Myocyte (in vitro differentiated cells): ENCODE results near the gene PIEZO2. TPM values are rescaled to one million over a fixed set of nuclear protein-coding genes. Genes with fewer than 3 reads are reported as not detected.

Source experiments
- DNase-seq: peaks from one replicate; pipeline ENCODE4 v3.0.0-alpha.2; 2012; ENCODE audit warnings: low read depth
- total RNA-seq: library from RNA; depleted of rRNA; stranded (reverse); fragments of >200 nt; gene quantifications from 2 replicates; pipeline ENCODE4 v1.2.3, GENCODE V29; 2014

Gene PIEZO2
- total RNA-seq, 1 donor from 2014 or later = 7.5 TPM

DNA sequence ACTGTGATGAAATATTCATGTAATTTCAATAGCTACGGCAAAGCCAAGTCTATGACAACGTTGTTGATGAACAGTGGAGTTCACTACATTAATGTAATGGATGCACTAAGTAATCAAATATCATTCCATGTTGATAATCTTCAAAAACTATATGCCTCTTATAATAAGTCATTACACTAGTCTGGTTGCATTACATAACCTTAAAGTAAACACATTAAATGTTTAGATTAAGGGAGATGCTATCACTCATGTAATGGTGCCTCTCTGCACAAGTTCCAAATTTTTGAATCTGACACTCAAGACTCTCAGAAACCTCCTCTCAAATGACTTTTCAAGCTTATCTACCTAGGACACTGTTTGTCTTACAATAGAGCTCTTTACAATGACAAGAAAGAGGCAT is 35.4 kb downstream of the PIEZO2 start:
- DNase-seq = no peak

DNA sequence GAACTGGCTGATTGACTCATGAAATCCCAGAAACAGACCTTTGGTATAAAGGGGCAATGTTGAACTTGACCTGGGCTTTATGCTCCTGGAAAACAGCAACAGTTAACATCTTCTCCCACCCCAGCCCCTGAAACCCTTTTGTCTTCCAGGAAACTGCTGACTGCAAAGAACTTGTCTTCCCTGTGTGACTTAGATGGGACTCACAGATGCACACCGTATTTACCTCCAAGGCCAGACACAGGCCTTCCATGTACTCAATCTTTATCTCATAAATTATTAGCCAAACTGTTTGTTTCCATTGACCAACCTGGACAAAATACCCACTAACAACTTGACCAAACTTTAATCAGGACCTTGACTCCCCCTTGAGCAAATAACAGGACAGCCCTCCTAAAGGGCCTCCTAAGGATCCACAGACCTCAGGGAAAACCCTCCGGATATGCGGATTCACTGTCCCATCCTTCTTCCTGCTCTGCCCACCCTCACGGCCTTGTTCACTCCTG is 36.3 kb downstream of the PIEZO2 start:
- DNase-seq = no peak

DNA sequence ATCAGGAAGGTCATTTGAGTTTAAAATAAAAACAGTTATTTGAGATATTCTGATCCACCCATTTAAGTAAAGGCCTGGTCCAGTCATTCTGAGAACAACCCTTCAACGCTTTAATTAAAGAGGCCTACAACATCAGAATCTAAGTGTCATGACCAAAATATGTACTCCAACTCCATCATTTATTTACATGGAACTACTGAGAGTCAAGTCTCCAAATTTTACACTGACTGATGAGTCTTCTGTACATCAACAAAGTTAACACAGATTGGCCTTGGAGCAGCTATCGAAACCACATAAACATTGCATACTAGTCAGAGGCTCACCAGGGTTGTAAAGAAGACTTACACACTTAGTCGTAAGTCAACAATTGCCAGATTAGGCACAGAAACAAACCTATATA is 37.1 kb downstream of the PIEZO2 start:
- no peak for DNase-seq

DNA sequence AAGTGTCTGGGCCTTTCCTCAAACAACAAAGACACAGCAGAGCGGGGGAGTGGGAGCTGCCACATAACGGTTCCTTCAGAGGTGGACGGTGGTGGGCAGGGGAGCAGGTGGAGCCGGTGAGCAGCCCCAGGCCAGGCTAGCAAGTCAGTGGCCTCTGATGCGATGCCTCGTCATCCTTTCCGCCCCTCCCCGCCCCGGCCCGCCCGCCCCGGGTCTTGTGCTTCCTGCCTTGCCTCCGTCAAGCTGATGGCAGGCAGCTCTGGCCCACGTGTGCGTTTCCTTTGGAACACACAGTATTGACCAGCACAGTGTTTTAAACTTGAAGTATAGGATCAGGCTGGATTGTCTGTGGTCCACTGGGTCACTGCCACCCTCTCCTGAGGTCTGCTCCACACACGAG is 38.9 kb downstream of the PIEZO2 start:
- no peak for DNase-seq

DNA sequence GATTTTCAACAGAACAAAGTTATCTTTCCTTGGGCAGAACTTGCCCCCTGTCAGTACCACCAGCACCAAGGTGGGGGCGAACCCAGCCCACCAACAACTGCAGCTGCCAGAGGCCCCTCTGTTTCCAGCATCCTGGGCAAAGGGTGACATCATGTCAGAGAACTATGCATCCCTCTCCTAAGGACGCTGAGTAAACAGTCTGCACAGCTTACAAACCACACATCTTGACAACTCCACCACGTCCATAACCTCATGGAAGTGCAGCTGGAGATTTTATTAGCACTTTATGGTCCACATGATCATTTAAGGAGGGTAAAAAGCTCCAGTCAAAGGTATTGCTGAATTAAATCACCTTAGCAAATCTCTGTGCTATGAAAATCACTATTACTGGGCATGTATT is 40.4 kb downstream of the PIEZO2 start:
- DNase-seq = no peak

DNA sequence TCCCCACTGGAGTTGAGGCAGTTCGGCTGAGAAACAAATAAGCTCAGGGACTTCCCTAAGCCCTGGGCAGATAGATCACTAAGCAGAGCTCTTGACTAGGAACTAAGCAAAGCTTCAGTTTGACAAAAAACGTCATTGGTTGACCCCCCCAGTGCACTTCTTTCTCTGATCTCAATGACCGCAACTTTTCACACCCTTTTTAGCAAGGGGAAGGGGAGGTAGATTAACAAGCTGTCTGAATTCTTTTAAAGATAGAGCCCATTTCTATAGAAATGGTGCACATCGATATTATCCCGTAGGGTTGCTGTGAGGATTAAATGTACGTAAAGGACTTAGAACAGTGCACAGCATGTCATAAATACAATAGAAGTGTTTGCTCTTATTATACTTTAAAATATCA is 42.5 kb downstream of the PIEZO2 start:
- DNase-seq = no peak

DNA sequence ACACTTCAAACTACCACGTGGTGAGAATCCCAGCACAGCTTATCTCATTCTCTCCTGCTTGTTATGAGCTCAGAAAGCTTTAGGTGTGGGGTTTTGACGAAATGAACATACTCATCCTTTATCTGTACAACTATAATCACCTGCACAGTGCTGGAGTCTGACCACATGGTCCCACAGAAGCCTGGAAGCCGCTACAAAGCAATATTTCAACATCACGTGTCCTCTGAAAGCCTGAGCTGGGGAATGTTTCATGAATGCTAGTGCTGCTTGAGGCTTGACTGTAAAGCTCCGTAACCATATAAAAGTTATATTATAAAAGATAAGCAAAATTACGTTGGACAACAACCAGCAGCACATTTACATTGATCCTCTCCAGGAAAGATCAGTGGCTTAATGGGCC is 43.9 kb downstream of the PIEZO2 start:
- no peak for DNase-seq

DNA sequence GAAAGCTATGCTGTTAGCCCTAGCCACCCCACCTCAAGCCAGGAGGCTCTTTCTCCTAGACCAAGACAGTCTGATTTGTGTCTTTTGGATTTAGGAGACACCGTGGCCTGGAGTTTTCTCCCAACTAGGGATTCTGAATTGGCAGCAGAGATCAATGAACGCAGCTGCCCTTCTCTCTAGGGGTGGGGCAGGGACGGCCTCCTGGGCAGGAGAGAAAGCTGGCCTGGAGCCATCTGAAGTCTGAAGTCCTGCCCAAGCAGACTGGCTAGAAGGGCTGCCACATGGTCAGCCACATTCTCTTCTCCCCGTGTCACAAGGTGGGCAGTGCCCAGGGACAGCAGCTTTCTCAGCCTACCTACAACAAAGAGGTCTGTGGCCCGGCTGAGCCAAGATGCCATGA is 45.1 kb downstream of the PIEZO2 start:
- DNase-seq = peak; percentile 20

DNA sequence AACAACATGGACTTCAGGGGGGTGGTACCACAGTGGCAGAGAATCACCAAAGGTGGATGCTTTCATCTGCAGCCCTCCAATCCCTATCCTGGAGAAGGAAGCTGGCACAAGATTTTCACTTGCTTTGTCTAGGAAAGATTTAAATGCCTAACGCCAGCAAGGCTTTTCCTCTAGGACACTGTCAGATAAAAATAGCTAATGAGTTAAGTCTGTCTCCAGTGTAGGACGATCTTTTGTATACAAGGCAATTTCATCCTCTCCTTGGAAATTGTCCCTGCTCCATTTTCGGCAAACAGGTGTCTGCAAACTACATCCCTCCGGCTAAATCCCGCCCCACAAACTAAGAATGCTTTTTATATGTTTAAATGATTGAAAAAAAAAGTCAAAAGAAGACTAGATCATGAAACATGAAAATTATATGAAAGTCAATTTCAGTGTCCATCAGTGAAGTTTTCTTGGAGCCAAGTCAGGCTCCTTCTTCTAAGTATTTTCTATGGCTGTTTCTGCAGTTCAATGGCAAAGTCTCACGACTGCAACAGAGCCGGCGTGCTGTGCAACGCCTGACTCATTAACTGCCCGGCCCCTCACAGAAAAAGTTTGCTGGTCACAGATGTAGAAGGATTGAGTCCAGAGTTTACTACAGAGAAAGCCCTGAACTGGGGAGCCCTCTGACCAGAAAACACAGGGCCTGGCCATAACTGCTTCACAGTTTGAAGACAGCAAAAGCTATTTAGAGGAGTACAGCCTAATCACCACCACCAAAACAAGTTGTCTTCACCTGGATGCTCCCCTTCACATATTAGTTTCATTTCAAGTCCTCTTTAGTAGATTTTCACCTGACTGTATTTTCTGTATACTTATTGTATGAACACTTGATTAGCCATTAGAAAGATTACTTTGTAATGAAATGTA is 52.3 kb downstream of the PIEZO2 start:
- peak; percentile 37 for DNase-seq

DNA sequence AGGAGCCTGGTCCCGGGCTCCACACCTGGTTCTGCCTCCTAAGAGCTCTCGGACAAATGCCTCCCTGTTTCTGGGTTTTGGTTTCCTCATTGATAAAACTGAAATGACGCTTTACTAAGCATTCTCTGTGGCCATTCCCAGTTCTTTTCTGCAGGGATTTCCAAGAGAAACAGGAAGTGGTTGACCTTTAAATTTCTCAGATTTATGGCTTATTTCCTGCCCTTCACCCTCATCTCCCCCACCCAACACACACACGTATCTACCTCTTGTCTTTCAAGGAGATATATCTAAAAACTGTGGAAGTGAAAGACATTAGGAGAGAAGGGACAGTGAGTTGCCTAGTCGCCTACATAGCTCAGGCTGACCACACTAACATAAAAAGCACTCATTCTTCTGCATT is 53.0 kb downstream of the PIEZO2 start:
- DNase-seq = no peak

DNA sequence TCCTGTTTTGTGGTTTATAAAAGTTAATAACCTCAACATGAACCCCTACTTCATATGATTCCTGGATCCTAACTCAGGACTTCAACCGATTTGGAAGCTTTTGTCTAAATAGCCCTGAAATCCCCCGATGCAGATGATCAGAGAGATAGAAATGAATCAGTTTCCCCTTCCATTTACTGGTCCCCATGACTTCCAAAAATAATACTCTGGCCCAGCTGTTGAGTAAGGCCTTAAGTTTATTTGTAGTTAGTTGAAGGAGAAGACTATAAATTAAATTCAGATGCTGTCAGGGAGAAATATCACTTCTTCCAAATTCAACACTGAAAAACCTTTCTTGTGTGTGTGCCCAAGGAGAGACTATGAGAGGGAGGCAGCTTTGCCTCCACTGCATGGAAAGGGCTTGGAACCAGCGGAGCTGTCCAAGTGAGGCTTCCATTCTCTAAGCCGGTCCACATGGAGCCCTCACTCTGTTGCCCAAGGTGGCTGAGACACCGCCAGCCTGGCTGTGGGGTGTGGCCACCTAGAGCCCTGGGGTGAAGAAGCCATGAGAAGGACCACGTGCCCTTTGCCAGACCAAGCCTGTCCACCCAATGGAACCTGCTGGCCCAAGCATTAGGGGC is 53.6 kb downstream of the PIEZO2 start:
- DNase-seq = no peak

DNA sequence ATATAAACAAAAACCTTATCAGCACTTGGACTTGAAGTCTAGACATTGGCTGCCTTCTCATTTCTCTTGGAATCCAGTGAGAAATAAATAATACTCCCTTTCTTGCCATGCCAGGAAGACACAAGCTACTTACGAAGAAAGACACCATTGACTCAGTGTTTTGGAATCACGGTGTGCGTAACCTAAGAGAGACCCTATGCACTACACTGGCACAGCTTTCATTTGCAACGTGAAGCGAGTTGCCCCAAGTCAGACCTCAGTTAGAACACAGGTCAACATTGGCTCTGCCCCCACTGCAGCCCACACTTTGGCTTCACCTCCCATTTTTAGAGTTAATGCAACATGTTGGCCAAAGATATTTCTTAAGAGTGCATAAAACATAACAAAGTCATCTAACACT is 54.2 kb downstream of the PIEZO2 start:
- DNase-seq = no peak

DNA sequence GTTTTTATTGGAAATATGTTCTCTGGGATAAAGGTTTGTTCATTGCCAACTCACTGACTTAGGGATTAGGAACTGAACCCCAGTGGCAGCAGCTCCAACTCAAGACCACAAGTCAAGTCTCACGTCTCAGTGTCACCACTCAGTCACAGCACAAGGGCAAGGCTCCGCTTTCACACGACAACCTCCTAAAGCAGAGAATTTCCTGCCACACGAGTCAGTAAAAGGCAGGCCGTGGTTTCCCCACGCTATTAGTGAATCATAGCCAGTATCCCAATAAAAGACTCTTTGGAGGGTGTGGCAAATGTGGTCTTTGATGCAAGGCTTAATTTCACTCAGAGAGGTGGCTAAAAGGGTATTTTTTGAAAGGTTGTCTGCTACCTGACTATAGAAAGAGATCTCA is 57.6 kb downstream of the PIEZO2 start:
- DNase-seq = peak; percentile 63

DNA sequence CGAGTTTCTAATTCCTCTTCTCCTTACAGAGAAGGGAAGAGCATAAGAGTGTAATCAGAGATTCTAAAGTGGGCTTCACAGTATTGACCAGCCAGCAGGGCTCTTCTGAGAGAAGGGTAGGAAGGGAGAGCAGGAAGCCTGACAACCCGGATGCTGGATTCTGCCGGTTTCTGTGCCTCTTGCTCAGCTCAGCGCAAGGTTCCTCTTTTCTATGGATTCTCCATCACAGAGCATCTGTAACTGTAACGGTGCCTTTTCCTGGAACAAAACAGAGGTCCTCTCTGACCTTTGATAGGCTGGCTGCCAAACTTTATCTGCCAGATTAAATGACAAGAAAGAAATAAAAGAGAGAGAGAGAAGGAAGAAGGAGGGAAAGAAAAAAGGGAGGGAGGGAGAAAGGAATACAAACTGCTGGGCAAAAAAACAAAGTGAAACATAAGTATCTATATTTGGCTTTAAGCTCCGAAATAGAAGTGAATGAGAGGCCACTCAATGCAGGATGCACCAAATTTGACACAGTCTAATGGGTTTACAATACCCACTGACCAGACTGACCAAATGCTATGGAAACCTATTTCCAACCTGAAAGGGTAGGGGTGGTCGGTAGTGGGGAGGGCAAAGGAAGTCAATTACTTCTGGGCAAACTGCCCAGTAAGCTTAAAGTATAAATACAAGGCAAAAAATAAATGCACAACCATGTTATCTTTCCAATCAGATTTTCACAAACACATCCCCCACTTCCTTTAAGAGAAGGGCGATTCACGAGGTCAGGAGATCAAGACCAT is 59.2 kb downstream of the PIEZO2 start:
- no peak for DNase-seq

DNA sequence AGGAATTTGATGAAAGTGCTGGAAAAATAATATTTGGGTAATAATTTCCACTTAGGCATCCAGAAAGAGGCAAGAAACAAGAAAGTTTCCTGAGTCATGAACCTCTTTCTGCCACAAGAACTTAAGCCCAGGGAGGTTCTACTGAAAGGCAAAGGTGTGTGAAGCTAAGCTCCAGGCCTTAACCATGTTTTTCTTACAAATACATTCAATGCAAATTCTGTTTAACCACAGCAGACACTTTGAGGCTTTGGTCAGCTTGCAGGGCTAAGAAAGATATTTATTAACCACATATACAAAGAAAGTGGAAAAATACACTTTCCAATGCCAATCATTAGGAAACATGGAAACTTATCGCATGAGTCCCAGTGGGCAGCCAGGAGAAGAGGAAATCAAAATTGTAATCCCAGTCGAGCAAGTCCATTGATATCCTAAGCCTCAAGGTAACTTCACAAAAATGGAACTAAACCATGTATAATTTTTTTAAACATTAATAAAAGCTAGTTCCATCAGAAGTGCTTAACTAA is 68.3 kb downstream of the PIEZO2 start:
- no peak for DNase-seq

DNA sequence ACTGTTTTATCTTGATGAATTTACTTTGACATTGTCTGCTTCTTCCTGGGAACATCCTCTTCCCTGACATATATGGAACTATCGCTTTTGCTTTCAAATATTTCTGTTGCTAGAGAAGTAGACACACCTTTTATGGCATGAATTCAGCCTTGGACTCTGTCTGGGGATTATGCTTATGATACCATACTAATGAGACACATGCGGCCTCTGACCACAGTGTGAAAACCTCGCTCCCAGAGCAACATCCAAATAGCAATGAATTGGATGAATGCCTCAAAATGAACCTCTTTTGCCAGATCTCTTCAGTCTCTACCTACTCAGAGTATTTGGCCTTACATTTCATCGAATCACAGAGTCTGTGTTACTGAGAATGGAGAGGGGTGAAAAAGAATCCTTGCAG is 70.9 kb downstream of the PIEZO2 start:
- peak; percentile 12 for DNase-seq

DNA sequence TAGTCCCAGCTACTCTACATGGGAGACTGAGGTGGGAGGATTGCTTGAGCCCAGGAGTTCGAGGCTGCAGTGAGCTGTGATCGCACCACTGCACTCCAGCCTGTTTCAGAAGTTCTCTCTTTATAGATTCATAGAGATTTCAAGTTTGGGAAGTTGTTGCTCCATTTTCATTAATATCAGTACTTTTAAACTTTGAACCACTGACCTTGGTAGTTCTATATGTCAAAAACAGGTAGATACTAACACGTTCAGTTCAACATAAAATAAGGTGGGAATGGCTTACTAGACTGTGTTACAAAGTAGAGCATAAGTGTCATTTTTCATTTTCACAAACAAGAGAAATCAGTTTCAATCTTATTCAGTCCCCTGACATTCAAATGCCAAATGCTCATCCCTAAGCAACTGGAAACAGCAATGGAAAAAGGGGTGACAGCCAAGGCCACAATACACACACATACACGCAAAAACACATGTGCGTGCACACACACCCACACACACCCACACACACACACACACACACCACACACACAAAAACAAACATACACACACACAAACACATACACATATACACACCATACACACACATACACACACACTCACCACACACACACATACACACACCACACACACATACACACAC is 71.7 kb downstream of the PIEZO2 start:
- DNase-seq = no peak

DNA sequence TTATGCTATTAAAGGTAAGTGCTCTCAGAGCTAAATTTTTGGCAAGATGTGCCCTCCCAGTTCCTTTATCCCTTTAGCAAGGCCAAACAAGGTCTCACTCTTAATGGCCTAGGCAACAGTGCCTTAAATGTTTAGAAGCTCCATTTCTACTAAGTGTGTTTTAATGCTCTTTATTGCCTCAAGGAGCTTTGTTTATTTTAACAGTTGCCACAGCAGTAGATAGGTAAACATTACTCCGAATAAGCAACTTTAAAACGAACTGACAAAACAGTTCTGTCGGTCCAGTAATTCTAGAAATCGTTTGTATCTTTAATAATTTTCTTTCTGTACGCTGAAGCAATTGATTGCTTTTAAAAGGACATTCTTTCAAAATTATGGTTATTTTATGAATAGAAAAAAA is 74.5 kb downstream of the PIEZO2 start:
- no peak for DNase-seq

DNA sequence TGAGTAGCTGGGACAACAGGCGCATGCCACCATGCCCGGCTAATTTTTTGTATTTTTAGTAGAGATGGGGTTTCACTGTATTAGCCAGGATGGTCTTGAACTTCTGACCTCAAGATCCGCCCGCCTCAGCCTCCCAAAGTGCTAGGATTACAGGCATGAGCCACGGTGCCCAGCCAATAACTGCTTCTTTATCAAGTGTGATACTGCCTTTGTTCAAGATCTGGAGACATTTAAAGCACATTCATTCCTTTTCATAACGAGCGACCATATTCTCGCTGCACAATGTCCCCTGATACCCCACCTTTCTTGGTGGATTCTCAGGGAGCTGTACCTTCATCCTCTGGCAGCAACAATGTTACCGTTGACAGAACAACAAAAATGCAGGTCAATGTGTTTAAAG is 75.4 kb downstream of the PIEZO2 start:
- no peak for DNase-seq

DNA sequence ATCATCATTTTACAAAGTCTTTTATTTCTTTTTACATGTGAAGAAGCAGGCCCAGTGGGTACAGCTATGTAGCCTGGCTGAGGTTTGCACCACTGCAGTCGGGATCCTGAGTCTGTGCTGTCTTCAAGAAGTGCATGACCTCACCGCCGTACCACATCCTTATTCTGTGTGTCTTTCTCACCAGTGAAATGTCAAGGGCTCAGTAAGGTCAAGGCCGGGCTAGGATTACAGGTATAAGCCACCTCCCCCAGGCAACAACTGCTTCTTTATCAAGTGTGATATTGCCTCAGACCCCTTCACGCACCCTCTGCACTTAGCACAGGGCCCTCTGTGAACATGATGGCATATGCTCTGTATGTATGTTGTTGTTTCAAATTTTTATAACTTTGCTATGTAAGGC is 76.7 kb downstream of the PIEZO2 start:
- no peak for DNase-seq

DNA sequence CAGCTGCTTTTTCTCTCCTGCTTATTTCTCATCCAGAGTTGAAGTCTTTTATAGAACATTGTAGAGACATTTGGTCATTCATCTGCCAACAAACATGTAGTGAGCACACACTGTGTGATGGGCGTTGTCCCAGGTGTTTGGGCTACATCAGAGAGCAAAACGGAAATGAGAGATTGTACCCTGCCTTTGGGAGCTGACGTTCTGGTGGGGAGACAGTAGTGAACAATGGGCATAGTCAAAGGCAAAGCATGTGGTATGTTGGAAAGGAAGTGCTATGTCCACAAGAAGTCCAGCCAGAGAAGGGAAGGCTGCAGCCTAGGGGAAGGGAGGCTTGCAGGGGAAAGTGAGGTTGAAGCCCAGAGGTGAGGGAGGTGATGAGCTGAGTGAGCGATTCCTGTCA is 78.1 kb downstream of the PIEZO2 start:
- DNase-seq = no peak
